Kidney (tissue), 14 donors: ENCODE results near the gene ZNF280D. TPM values are rescaled to one million over a fixed set of nuclear protein-coding genes. Genes with fewer than 3 reads are reported as not detected.

Experiments used
- DNase-seq, 5 donors: peaks; one replicate each; pipeline ENCODE4 v3.0.0-alpha.2; 2013 to 2020
- FAIRE-seq: peaks from 2 replicates; lab custom pipeline; 2012; peaks lifted over from hg19 to GRCh38; lab: Jason Lieb, UNC
- H3K27ac ChIP-seq, 2 donors: one replicate each; pipeline ENCODE4 v1.7.0; 2013; ENCODE audit warnings: low read depth in 2 of 2, low read length in 2 of 2, inconsistent platforms in 1 of 2
- H3K27me3 ChIP-seq: one replicate; pipeline ENCODE4 v1.7.1; 2013; ENCODE audit warnings: low read length, inconsistent platforms; ENCODE audit not compliant: control insufficient read depth, insufficient read depth
- H3K36me3 ChIP-seq, 3 donors: one replicate each; pipeline versions ENCODE4 v1.7.0 to v1.7.1; 2013; ENCODE audit warnings: low read length in 3 of 3, control low read depth in 1 of 3, inconsistent platforms in 1 of 3; ENCODE audit not compliant: insufficient read depth in 3 of 3, control insufficient read depth in 2 of 3
- H3K4me1 ChIP-seq, 3 donors: one replicate each; pipeline versions ENCODE4 v1.7.0 to v1.7.1; 2013; ENCODE audit warnings: low read length in 3 of 3, inconsistent platforms in 1 of 3, low read depth in 1 of 3; ENCODE audit not compliant: control insufficient read depth in 2 of 3, insufficient read depth in 2 of 3
- H3K4me3 ChIP-seq, 3 donors: one replicate each; pipeline versions ENCODE4 v1.7.0 to v1.8.1; 2013; ENCODE audit warnings: low read length in 3 of 3, control low read depth in 1 of 3, inconsistent platforms in 1 of 3
- H3K9ac ChIP-seq, 3 donors: one replicate each; pipeline versions ENCODE4 v1.7.0 to v1.7.1; 2013; ENCODE audit warnings: low read length in 3 of 3, control low read depth in 1 of 3, inconsistent platforms in 1 of 3
- H3K9me3 ChIP-seq, 3 donors: one replicate each; pipeline versions ENCODE4 v1.7.0 to v1.7.1; 2013; ENCODE audit warnings: low read length in 3 of 3, control low read depth in 1 of 3, inconsistent platforms in 1 of 3; ENCODE audit not compliant: control insufficient read depth in 2 of 3, insufficient read depth in 1 of 3
- CTCF ChIP-seq: IDR thresholded peaks from 3 replicates; pipeline ENCODE4 v1.5.1; 2012; ENCODE audit warnings: mild to moderate bottlenecking, moderate library complexity, borderline replicate concordance; ENCODE audit not compliant: insufficient read depth; ENCODE audit errors: extremely low read depth
- intact Hi-C: fragments of 100-400 bp; cut with DNase I; formaldehyde crosslinking; loops from one replicate; pipeline ENCODE4 v1.11.1; 2022
- polyA plus RNA-seq: library from polyadenylated mRNA; stranded (reverse); fragments of 350-450 nt; fragmentation: Illumina TruSeq; extraction: RNeasy Lipid Tissue Mini Kit (QIAGEN cat#74804); gene quantifications from one replicate; pipeline ENCODE4 v1.2.3, GENCODE V29; 2014; ENCODE audit warnings: low read depth, low replicate concordance; ENCODE audit not compliant: insufficient read depth
- total RNA-seq: library from RNA; stranded (reverse); fragmentation: NEBNext Ultra II Directional; extraction: Animal tissue kit (Norgen Biotek cat#: 25700); gene quantifications from one replicate; pipeline ENCODE4 v1.2.1, GENCODE V29; 2021
- donor health status: control.
- donor health status: control.
- donor health status: control.
- donor health status: control.
- donor health status: control.
- donor health status: DM: yes; HTN: yes; CAD: no.
- donor health status: Normal renal cell carcinoma (clear cell type).

ZNF280D gene
- total and polyA plus RNA-seq, 2 donors from 2014 or later: 13.7 to 50.0 TPM

- TF ChIP-seq CTCF: no peak
- H3K36me3 ChIP-seq: peaks cover 8 to 29% (median 16%) of the 10 kb centered on the region in 3 donors
- H3K9me3 ChIP-seq: no peaks in the 10 kb centered on the region
- no peak overlapping the region for H3K27ac ChIP-seq
- no peak for DNase-seq
- H3K27me3 ChIP-seq: no peaks in the 10 kb centered on the region
- intact Hi-C loops: no loop called here
- no peaks in the 10 kb centered on the region for H3K4me1 ChIP-seq
- no peak overlapping the region for H3K4me3 ChIP-seq
- H3K9ac ChIP-seq: no peak overlapping the region
- no peak for FAIRE-seq
These were observed 33.6 kb downstream of the ZNF280D start for GRCh38 chr15:56699743-56700142.

GRCh38 chr15:56698270-56698669 lies 35.0 kb downstream of the ZNF280D start:
- no peak for DNase-seq
- H3K27me3 ChIP-seq: no peaks in the 10 kb centered on the region
- H3K9ac ChIP-seq: no peak overlapping the region
- peaks cover 6 to 26% (median 13%) of the 10 kb centered on the region in 3 donors for H3K36me3 ChIP-seq
- no peak overlapping the region for H3K27ac ChIP-seq
- H3K9me3 ChIP-seq: no peaks in the 10 kb centered on the region
- no peak for FAIRE-seq
- TF ChIP-seq CTCF: no peak
- intact Hi-C loops: no loop called here
- H3K4me1 ChIP-seq: no peaks in the 10 kb centered on the region
- no peak overlapping the region for H3K4me3 ChIP-seq

GRCh38 chr15:56693761-56694160 lies 39.5 kb downstream of the ZNF280D start:
- Histone ChIP-seq H3K27me3 (no peaks in the 10 kb centered on the region), H3K4me1 (no peaks in the 10 kb centered on the region), H3K9ac (no peak overlapping the region), H3K9me3 (no peaks in the 10 kb centered on the region), H3K4me3 (no peak overlapping the region), H3K27ac (no peak overlapping the region), H3K36me3 (peaks cover 0 to 6% (median 3%) of the 10 kb centered on the region in 3 donors)
- TF ChIP-seq CTCF: no peak
- DNase-seq: no peak
- no peak for FAIRE-seq
- intact Hi-C loops: no loop called here

GRCh38 chr15:56690733-56691132 lies 42.6 kb downstream of the ZNF280D start:
- Histone ChIP-seq H3K9me3 (no peaks in the 10 kb centered on the region), H3K4me1 (no peaks in the 10 kb centered on the region), H3K9ac (no peak overlapping the region), H3K36me3 (no peaks in the 10 kb centered on the region), H3K27ac (no peak overlapping the region), H3K4me3 (no peak overlapping the region), H3K27me3 (no peaks in the 10 kb centered on the region)
- TF ChIP-seq CTCF: no peak
- no peak for DNase-seq
- intact Hi-C loops: no loop called here
- no peak for FAIRE-seq
